HUES48 (cell line): Measurements from ENCODE around the gene ZDHHC17.
"Not testable (repeated sequence)": the region's sequence is repeated elsewhere in the genome, so short reads cannot be mapped to it uniquely, and the experiment has no call there.

Source experiments
- H3K27ac ChIP-seq: one replicate; pipeline ENCODE4 v1.7.0; 2013; ENCODE audit warnings: low read depth, low read length, inconsistent platforms
- H3K27me3 ChIP-seq: 2 replicates; pipeline ENCODE4 v1.6.1; 2013; ENCODE audit warnings: mild to moderate bottlenecking, low read length; ENCODE audit not compliant: control insufficient read depth, insufficient read depth
- H3K36me3 ChIP-seq: 2 replicates; pipeline ENCODE4 v1.6.1; 2013; ENCODE audit warnings: low read length; ENCODE audit not compliant: control insufficient read depth, insufficient read depth
- H3K4me1 ChIP-seq: 2 replicates; pipeline ENCODE4 v1.6.1; 2013; ENCODE audit warnings: mild to moderate bottlenecking, low read length; ENCODE audit not compliant: control insufficient read depth, insufficient read depth
- H3K4me3 ChIP-seq: 2 replicates; pipeline ENCODE4 v1.5.1; 2013; ENCODE audit warnings: mild to moderate bottlenecking, low read depth, low read length
- H3K9ac ChIP-seq: 2 replicates; pipeline ENCODE4 v1.6.1; 2013; ENCODE audit warnings: mild to moderate bottlenecking, low read depth, low read length, moderate library complexity
- H3K9me3 ChIP-seq: 2 replicates; pipeline ENCODE4 v1.6.1; 2013; ENCODE audit warnings: low read length; ENCODE audit not compliant: control insufficient read depth, insufficient read depth

ZDHHC17 gene

GRCh38 chr12:76763746-76764675, at the start of gene ZDHHC17:
ZDHHC17 (plus strand) TSS chr12:76764115; CDS start chr12:76764237, 122 bp downstream.
- no peaks in the 10 kb centered on the region for H3K36me3 ChIP-seq
- H3K27ac ChIP-seq: peak within 1 kb of the TSS; percentile 100
- peaks cover 22% of the 10 kb centered on the region for H3K4me1 ChIP-seq
- H3K27me3 ChIP-seq: no peaks in the 10 kb centered on the region
- H3K9ac ChIP-seq: peak within 1 kb of the TSS; percentile 93
- no peaks in the 10 kb centered on the region for H3K9me3 ChIP-seq
- peak within 1 kb of the TSS; percentile 83 for H3K4me3 ChIP-seq

- H3K27me3 ChIP-seq: no peaks in the 10 kb centered on the region
- H3K4me3 ChIP-seq: no peak overlapping the region
- H3K9ac ChIP-seq: no peak overlapping the region
- H3K27ac ChIP-seq: no peak overlapping the region
- no peaks in the 10 kb centered on the region for H3K36me3 ChIP-seq
- H3K4me1 ChIP-seq: peaks cover 24% of the 10 kb centered on the region
- H3K9me3 ChIP-seq: no peaks in the 10 kb centered on the region
Observed at GRCh38 chr12:76714415-76714814, 49.5 kb upstream of the ZDHHC17 start.

- no peak overlapping the region for H3K9ac ChIP-seq
- H3K4me1 ChIP-seq: peaks cover 24% of the 10 kb centered on the region
- H3K4me3 ChIP-seq: no peak overlapping the region
- no peaks in the 10 kb centered on the region for H3K36me3 ChIP-seq
- no peaks in the 10 kb centered on the region for H3K27me3 ChIP-seq
- no peak overlapping the region for H3K27ac ChIP-seq
- H3K9me3 ChIP-seq: no peaks in the 10 kb centered on the region
Observed at GRCh38 chr12:76714861-76715260, 49.1 kb upstream of the ZDHHC17 start.

GRCh38 chr12:76715332-76715731, 48.6 kb upstream of the ZDHHC17 start:
- no peak overlapping the region for H3K4me3 ChIP-seq
- H3K9me3 ChIP-seq: no peaks in the 10 kb centered on the region

DNA sequence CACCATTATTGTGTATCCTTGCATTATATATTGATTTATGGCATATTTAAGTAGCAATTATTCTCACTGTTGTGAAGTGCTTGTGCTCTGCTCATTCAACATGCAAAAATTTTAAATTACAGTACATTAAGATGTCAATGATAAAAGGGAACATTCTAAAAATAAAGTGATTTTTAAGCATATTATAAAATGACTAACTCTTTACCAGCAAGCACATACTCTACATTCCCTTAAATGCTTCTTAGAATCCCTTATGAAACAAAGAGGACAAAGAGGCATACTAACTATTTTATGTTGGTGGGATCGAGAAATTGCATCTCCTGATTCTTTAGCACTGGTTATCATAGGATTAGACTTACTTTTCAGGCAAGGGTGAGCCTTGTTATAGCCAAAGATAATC, 46.6 kb upstream of the ZDHHC17 start:
- Histone ChIP-seq H3K36me3 (no peaks in the 10 kb centered on the region), H3K9me3 (no peaks in the 10 kb centered on the region), H3K9ac (no peak overlapping the region), H3K27ac (no peak overlapping the region), H3K4me3 (no peak overlapping the region), H3K4me1 (peaks cover 24% of the 10 kb centered on the region), H3K27me3 (no peaks in the 10 kb centered on the region)

More at GRCh38 chr12:76715332-76715731, 48.6 kb upstream of the ZDHHC17 start:
- Histone ChIP-seq H3K27ac (no peak overlapping the region), H3K36me3 (no peaks in the 10 kb centered on the region), H3K4me1 (peaks cover 24% of the 10 kb centered on the region), H3K27me3 (no peaks in the 10 kb centered on the region), H3K9ac (no peak overlapping the region)

DNA sequence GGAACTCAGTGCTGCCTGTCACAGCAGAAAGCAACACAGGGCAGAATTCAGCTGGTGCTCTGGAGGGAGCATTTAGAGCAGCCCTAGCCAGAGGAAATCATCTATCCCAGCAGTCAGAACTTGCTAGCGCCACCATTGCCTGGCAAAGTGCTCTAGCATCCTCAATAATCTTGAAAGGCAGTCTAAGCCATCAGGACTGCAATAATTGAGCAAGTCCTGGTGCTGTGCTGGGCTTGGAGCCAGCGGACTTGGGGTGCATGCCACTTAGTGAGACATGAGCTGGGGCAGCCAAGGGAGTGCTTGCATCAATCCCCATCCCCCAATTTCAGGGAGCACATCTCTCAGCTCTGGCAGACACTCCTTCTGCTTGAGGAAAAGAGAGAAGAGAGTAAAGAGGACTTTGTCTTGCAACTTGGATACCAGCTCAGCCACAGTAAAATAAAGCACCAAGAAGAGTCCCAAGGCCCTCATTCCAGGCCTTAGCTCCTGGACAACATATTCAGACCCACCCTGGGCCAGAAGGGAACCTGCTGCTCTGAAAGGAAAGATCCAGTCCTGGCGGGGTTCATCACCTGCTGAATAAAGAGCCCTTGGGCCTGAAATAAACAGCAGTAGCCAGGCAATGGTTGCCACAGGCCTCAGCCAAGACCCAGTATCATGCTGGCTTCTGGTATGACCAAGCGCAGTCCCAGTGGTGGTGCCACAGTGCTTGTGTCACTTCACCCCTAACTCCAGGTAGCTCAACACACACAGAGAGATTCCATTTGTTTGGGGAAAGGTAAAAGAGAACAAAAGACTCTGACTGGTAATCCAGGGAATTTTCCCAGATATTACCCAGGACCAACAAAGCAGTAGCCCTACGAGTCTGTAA, 44.5 kb upstream of the ZDHHC17 start:
- H3K9ac ChIP-seq: no peak overlapping the region
- H3K27me3 ChIP-seq: no peaks in the 10 kb centered on the region
- H3K36me3 ChIP-seq: no peaks in the 10 kb centered on the region
- no peaks in the 10 kb centered on the region for H3K9me3 ChIP-seq
- peaks cover 19% of the 10 kb centered on the region for H3K4me1 ChIP-seq
- H3K4me3 ChIP-seq: no peak overlapping the region
- H3K27ac ChIP-seq: no peak overlapping the region

DNA sequence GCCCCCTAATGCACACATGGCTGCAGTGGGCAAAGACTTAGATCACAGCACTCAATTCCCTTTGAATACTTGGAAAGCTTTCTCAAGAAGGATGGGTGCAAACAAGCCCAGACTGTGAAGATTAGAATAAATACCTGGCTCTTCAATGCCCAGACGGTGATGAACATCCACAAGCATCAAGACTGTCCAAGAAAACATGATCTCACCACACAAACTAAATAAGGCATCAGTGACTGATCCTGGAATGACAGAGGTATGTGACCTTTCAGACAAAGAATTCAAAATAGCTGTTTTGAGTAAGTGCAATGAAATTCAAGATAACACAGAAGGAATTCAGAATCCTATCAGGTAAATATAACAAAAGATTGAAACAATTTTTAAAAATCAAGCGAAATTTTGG, 43.8 kb upstream of the ZDHHC17 start:
- Histone ChIP-seq H3K27ac (no peak overlapping the region), H3K9me3 (no peaks in the 10 kb centered on the region), H3K27me3 (no peaks in the 10 kb centered on the region), H3K9ac (no peak overlapping the region), H3K36me3 (no peaks in the 10 kb centered on the region), H3K4me3 (no peak overlapping the region), H3K4me1 (peaks cover 17% of the 10 kb centered on the region)

- Histone ChIP-seq H3K27me3 (no peaks in the 10 kb centered on the region), H3K4me3 (no peak overlapping the region), H3K36me3 (no peaks in the 10 kb centered on the region), H3K27ac (no peak overlapping the region), H3K9ac (no peak overlapping the region), H3K4me1 (no peaks in the 10 kb centered on the region), H3K9me3 (no peaks in the 10 kb centered on the region)
Observed at GRCh38 chr12:76726626-76727025, 37.3 kb upstream of the ZDHHC17 start.

GRCh38 chr12:76732188-76732587, 31.7 kb upstream of the ZDHHC17 start:
- H3K27ac ChIP-seq, H3K36me3 ChIP-seq, H3K9me3 ChIP-seq, H3K4me3 ChIP-seq, H3K4me1 ChIP-seq, H3K27me3 ChIP-seq, H3K9ac ChIP-seq: not testable (repeated sequence)

DNA sequence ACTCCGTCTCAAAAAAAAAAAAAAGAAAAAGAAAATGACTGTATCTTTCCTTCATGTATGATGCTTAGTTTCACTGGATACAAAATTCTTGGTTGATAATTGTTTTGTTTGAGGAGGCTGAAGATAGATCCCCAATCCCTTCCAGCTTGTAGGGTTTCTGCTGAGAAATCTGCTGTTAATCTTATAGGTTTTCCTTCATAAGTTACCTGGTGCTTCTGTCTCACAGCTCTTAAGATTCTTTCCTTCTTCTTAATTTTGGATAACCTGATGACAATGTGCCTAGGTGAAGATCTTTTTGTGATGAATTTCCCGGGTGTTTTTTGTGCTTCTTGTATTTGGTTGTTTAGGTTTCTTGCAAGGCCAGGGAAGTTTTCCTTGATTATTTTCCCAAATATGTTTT, 26.2 kb upstream of the ZDHHC17 start:
- not testable (repeated sequence) for H3K4me3 ChIP-seq, H3K27me3 ChIP-seq, H3K27ac ChIP-seq, H3K36me3 ChIP-seq, H3K9ac ChIP-seq, H3K4me1 ChIP-seq
- H3K9me3 ChIP-seq: peaks cover 16% of the 10 kb centered on the region
